ENCODE data around the gene MACF1. TPM values are rescaled to one million over a fixed set of nuclear protein-coding genes. Genes with fewer than 3 reads are reported as not detected.

The MACF1 gene
- 172 and 190 TPM in 2 replicates for total RNA-seq (2021)
- long read RNA-seq, partial matches to known transcripts: 40 of 66 reads
- long read RNA-seq, other reads (novel, unspliced or antisense): 26 of 66 reads

DNA sequence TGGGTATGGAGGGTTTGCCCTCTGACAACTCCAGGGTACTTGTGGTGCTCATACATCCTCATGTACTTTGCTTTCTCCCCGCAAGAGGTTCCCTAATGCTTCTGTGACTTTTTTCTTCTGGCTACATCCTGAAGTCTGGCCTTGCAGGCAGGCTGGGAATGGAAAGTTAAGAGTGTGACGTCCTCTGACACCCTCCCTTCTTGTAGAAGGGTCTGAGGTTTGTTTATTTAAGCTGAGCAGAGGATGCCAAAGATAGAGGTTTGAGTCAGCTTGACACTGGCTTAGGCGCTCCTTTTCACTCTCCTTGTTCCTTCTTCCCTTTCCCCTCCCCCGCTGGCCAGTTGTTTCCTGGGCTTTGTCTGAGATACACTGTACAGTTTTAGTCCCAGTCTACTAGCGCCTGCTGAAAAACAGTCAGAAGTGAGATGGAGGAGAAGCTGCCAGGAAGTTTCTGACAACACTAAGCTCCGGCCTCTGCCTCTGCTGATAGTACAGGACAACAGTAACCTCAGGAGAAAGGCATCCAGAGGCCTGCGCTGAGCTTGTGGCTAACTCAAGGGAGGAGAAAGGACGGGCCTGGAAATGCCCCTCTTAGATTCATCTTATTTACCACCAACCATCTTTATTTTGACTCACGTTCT lies at the start of gene MACF1:
MACF1 (plus strand) TSS at position 255 of the 641 bp plus-strand sequence; CDS start at position 583, 328 bp downstream.
- H3K4me2 ChIP-seq (ENCODE audit: insufficient read depth, insufficient read length, low read length): no peak within 1 kb of the TSS
- H4K5ac ChIP-seq (ENCODE audit: insufficient read length, low read depth, low read length): no peak within 1 kb of the TSS
- H3K4me1 ChIP-seq (ENCODE audit: insufficient read depth, low read length): peaks cover 8% of the 10 kb centered on the region
- H3K79me1 ChIP-seq (ENCODE audit: insufficient read depth, low read depth, low read length, poor library complexity, severe bottlenecking): no peaks in the 10 kb centered on the region
- H3T11ph ChIP-seq (ENCODE audit: low read length): no peak within 1 kb of the TSS
- TF ChIP-seq, protein P1, sequence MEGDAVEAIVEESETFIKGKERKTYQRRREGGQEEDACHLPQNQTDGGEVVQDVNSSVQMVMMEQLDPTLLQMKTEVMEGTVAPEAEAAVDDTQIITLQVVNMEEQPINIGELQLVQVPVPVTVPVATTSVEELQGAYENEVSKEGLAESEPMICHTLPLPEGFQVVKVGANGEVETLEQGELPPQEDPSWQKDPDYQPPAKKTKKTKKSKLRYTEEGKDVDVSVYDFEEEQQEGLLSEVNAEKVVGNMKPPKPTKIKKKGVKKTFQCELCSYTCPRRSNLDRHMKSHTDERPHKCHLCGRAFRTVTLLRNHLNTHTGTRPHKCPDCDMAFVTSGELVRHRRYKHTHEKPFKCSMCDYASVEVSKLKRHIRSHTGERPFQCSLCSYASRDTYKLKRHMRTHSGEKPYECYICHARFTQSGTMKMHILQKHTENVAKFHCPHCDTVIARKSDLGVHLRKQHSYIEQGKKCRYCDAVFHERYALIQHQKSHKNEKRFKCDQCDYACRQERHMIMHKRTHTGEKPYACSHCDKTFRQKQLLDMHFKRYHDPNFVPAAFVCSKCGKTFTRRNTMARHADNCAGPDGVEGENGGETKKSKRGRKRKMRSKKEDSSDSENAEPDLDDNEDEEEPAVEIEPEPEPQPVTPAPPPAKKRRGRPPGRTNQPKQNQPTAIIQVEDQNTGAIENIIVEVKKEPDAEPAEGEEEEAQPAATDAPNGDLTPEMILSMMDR (conservative IDR thresholded peaks at IDR 0.05): peak; percentile 14; the same call in 1 of the 3 replicates
- H2BK120ac ChIP-seq (ENCODE audit: low read depth, low read length, poor library complexity, severe bottlenecking): no peak within 1 kb of the TSS
- H3K27me3 ChIP-seq (ENCODE audit: insufficient read depth, low read length): no peaks in the 10 kb centered on the region
- no peak within 1 kb of the TSS for H3K18ac ChIP-seq (ENCODE audit: insufficient read length, low read depth, low read length)
- H3K56ac ChIP-seq (ENCODE audit: insufficient read length, low read depth, low read length): no peak within 1 kb of the TSS
- H3K23ac ChIP-seq (ENCODE audit: insufficient read length, low read depth, low read length): no peak within 1 kb of the TSS
- no peaks in the 10 kb centered on the region for H4K20me1 ChIP-seq (ENCODE audit: control insufficient read depth, insufficient read depth, insufficient read length)
- H3K79me2 ChIP-seq (ENCODE audit: insufficient read depth, low read length): peaks cover 16% of the 10 kb centered on the region; the same call in 1 of the 2 replicates
- no peak within 1 kb of the TSS for H3K9ac ChIP-seq (ENCODE audit: extremely low read depth, insufficient read length, low read length)
- H2AK5ac ChIP-seq (ENCODE audit: insufficient read length, low read length): no peak within 1 kb of the TSS
- no peak within 1 kb of the TSS for H2BK20ac ChIP-seq (ENCODE audit: low read depth, low read length, poor library complexity, severe bottlenecking)
- no peak within 1 kb of the TSS for H2AFZ ChIP-seq (ENCODE audit: low read length)
- no peak within 1 kb of the TSS for H2BK15ac ChIP-seq (ENCODE audit: low read depth, low read length)
- Mint-ChIP-seq H3K9me3 (no peaks in the 10 kb centered on the region; a peak in 1 of 5 replicates), H3K27me3 (ENCODE audit: low read depth) (no peaks in the 10 kb centered on the region; the same call in 1 of the 2 replicates), H3K27ac (peak within 1 kb of the TSS; percentile 31 to 96 (median 87)), H3K4me1 (peaks cover 20 to 30% of the 10 kb centered on the region in 2 experiments), H3K36me3 (ENCODE audit: insufficient read depth in 1 of 3, low read depth in 3 of 3) (peaks cover 0 to 3% (median 2%) of the 10 kb centered on the region in 3 experiments; a peak in 1 of 7 replicates), H3K4me3 (peak within 1 kb of the TSS in 1 of 2 experiments; percentile 16; a peak in 3 of 5 replicates)
- H4K91ac ChIP-seq (ENCODE audit: insufficient read length, low read depth, low read length): no peak within 1 kb of the TSS
- H2BK5ac ChIP-seq (ENCODE audit: insufficient read length, low read length): no peak within 1 kb of the TSS
- no peak within 1 kb of the TSS for H3K27ac ChIP-seq (ENCODE audit: insufficient read length, low read depth, low read length)
- no peak within 1 kb of the TSS for H3K4ac ChIP-seq (ENCODE audit: low read depth, low read length)
- DNase-seq: peak; percentile 50
- H3K9me3 ChIP-seq (ENCODE audit: control insufficient read depth, low read depth, low read length): no peaks in the 10 kb centered on the region
- H2BK12ac ChIP-seq (ENCODE audit: insufficient read length, low read depth, low read length): no peak within 1 kb of the TSS
- no peak within 1 kb of the TSS for H4K8ac ChIP-seq (replicated peaks; ENCODE audit: insufficient read length, low read depth, low read length)
- no peaks in the 10 kb centered on the region for H3K23me2 ChIP-seq (ENCODE audit: insufficient read length, low read depth, low read length, poor library complexity, severe bottlenecking)
- no CpG with 5 or more reads among the region's 9 CpGs for WGBS (ENCODE audit: extremely low coverage, insufficient read length, low lambda C conversion rate)
- no peak within 1 kb of the TSS for H3K14ac ChIP-seq (ENCODE audit: insufficient read depth, low read length)
